Epithelial cell of esophagus (primary cell): ENCODE measurements around the gene CTSK.

Experiments used
- DNase-seq: peaks from one replicate; pipeline ENCODE4 v3.0.0; 2010; ENCODE audit warnings: low read depth
- H3K4me3 ChIP-seq: 2 replicates; pipeline ENCODE4 v1.5.1; 2011; ENCODE audit warnings: mild to moderate bottlenecking, low read length, control low read depth
- CTCF ChIP-seq: IDR thresholded peaks from 2 replicates; pipeline ENCODE4 v1.5.1; 2011; ENCODE audit warnings: low read depth, mild to moderate bottlenecking, low read length, control low read depth, inconsistent platforms; ENCODE audit not compliant: insufficient read depth; ENCODE audit errors: missing control alignments

CTSK gene

GRCh38 chr1:150760013-150760412, 48.0 kb downstream of the CTSK start:
- no peak for TF ChIP-seq CTCF
- no peak for DNase-seq
- H3K4me3 ChIP-seq, result no peak overlapping the region

GRCh38 chr1:150753416-150753815, 54.6 kb downstream of the CTSK start:
- no peak overlapping the region for H3K4me3 ChIP-seq
- TF ChIP-seq CTCF, result no peak
- DNase-seq, result no peak

GRCh38 chr1:150751443-150751842, 56.6 kb downstream of the CTSK start:
- no peak for TF ChIP-seq CTCF
- H3K4me3 ChIP-seq, result no peak overlapping the region

GRCh38 chr1:150749720-150750311, 58.2 kb downstream of the CTSK start:
- H3K4me3 ChIP-seq, result no peak overlapping the region
- DNase-seq, result peak; percentile 75

More at GRCh38 chr1:150751443-150751842, 56.6 kb downstream of the CTSK start:
- DNase-seq, result no peak

GRCh38 chr1:150748878-150749719, 59.0 kb downstream of the CTSK start:
- DNase-seq, result peak; percentile 48
- no peak for TF ChIP-seq CTCF
- H3K4me3 ChIP-seq, result no peak overlapping the region

More at GRCh38 chr1:150749720-150750311, 58.2 kb downstream of the CTSK start:
- TF ChIP-seq CTCF, result no peak
